Measurements from ENCODE around the gene JAZF1. TPM values are rescaled to one million over a fixed set of nuclear protein-coding genes. Genes with fewer than 3 reads are reported as not detected.

Gene JAZF1
- total and polyA plus RNA-seq, 4 donors: 5.2 to 16.5 (median 10.7) TPM

- WGBS, 2 donors: 86 to 96% methylated on average over 2 of the region's 2 CpGs
- TF ChIP-seq CTCF (IDR thresholded peaks at IDR 0.05; ENCODE audit: control extremely low read depth, extremely low read depth): no peak
- Histone ChIP-seq H3K9me3 (ENCODE audit: control insufficient read depth in 4 of 4, insufficient read depth in 3 of 4, low read length in 3 of 4) (no peaks in the 10 kb centered on the region), H3K36me3 (ENCODE audit: control insufficient read depth in 4 of 4, insufficient read depth in 4 of 4, low read length in 4 of 4) (peaks cover 3 to 11% (median 5%) of the 10 kb centered on the region in 4 donors), H3K9ac (ENCODE audit: insufficient read depth in 1 of 2, low read length in 2 of 2) (no peak overlapping the region), H3K4me1 (ENCODE audit: control insufficient read depth in 5 of 5, insufficient read depth in 5 of 5, low read length in 5 of 5) (peaks cover 0 to 3% (median 0%) of the 10 kb centered on the region in 5 donors), H3K27ac (ENCODE audit: low read depth in 1 of 2, low read length in 1 of 2) (no peak overlapping the region), H3K27me3 (ENCODE audit: control insufficient read depth in 3 of 3, insufficient read depth in 3 of 3, low read length in 2 of 3) (no peaks in the 10 kb centered on the region), H3K4me3 (no peak overlapping the region)
- DNase-seq: peak in 2 of 3 donors; percentile 21 to 62
- no peak for ATAC-seq (ENCODE audit: insufficient read depth, low FRiP score)
Measured at GRCh38 chr7:27825891-27826290, 354.7 kb downstream of the JAZF1 start.

GRCh38 chr7:27822245-27822644 is 358.4 kb downstream of the JAZF1 start:
- no peak for TF ChIP-seq CTCF (IDR thresholded peaks at IDR 0.05; ENCODE audit: control extremely low read depth, extremely low read depth)
- H3K9me3 ChIP-seq (ENCODE audit: control insufficient read depth in 4 of 4, insufficient read depth in 3 of 4, low read length in 3 of 4): no peaks in the 10 kb centered on the region
- H3K4me3 ChIP-seq: no peak overlapping the region
- H3K4me1 ChIP-seq (ENCODE audit: control insufficient read depth in 5 of 5, insufficient read depth in 5 of 5, low read length in 5 of 5): peaks cover 0 to 3% (median 0%) of the 10 kb centered on the region in 5 donors
- H3K9ac ChIP-seq (ENCODE audit: insufficient read depth in 1 of 2, low read length in 2 of 2): no peak overlapping the region
- ATAC-seq (ENCODE audit: insufficient read depth, low FRiP score) (no peak), DNase-seq (no peak)
- no peak overlapping the region for H3K27ac ChIP-seq (ENCODE audit: low read depth in 1 of 2, low read length in 1 of 2)
- H3K27me3 ChIP-seq (ENCODE audit: control insufficient read depth in 3 of 3, insufficient read depth in 3 of 3, low read length in 2 of 3): no peaks in the 10 kb centered on the region
- 68 to 94% methylated on average over 2 of the region's 2 CpGs for WGBS, 2 donors
- peaks cover 3 to 17% (median 5%) of the 10 kb centered on the region in 4 donors for H3K36me3 ChIP-seq (ENCODE audit: control insufficient read depth in 4 of 4, insufficient read depth in 4 of 4, low read length in 4 of 4)

GRCh38 chr7:27812706-27813105 is 367.9 kb downstream of the JAZF1 start:
- no peak overlapping the region for H3K9ac ChIP-seq (ENCODE audit: insufficient read depth in 1 of 2, low read length in 2 of 2)
- no peak overlapping the region for H3K4me3 ChIP-seq
- H3K27ac ChIP-seq (ENCODE audit: low read depth in 1 of 2, low read length in 1 of 2): no peak overlapping the region
- H3K36me3 ChIP-seq (ENCODE audit: control insufficient read depth in 4 of 4, insufficient read depth in 4 of 4, low read length in 4 of 4): peaks cover 4 to 10% (median 7%) of the 10 kb centered on the region in 4 donors
- DNase-seq (no peak), ATAC-seq (ENCODE audit: insufficient read depth, low FRiP score) (no peak)
- H3K9me3 ChIP-seq (ENCODE audit: control insufficient read depth in 4 of 4, insufficient read depth in 3 of 4, low read length in 3 of 4): peaks cover 0 to 3% (median 0%) of the 10 kb centered on the region in 4 donors
- no peaks in the 10 kb centered on the region for H3K27me3 ChIP-seq (ENCODE audit: control insufficient read depth in 3 of 3, insufficient read depth in 3 of 3, low read length in 2 of 3)
- 73 to 80% methylated on average over 2 of the region's 2 CpGs for WGBS, 2 donors
- TF ChIP-seq CTCF (IDR thresholded peaks at IDR 0.05; ENCODE audit: control extremely low read depth, extremely low read depth): no peak
- H3K4me1 ChIP-seq (ENCODE audit: control insufficient read depth in 5 of 5, insufficient read depth in 5 of 5, low read length in 5 of 5): peaks cover 0 to 10% (median 0%) of the 10 kb centered on the region in 5 donors

- H3K36me3 ChIP-seq (ENCODE audit: control insufficient read depth in 4 of 4, insufficient read depth in 4 of 4, low read length in 4 of 4): peaks cover 0 to 6% (median 2%) of the 10 kb centered on the region in 4 donors
- TF ChIP-seq CTCF (IDR thresholded peaks at IDR 0.05; ENCODE audit: control extremely low read depth, extremely low read depth): no peak
- DNase-seq: no peak
- no peak for ATAC-seq (ENCODE audit: insufficient read depth, low FRiP score)
- WGBS, 2 donors: 81 to 95% methylated on average over 4 of the region's 4 CpGs
- no peak overlapping the region for H3K4me3 ChIP-seq
- peaks cover 0 to 10% (median 0%) of the 10 kb centered on the region in 5 donors for H3K4me1 ChIP-seq (ENCODE audit: control insufficient read depth in 5 of 5, insufficient read depth in 5 of 5, low read length in 5 of 5)
- H3K27ac ChIP-seq (ENCODE audit: low read depth in 1 of 2, low read length in 1 of 2): no peak overlapping the region
- no peak overlapping the region for H3K9ac ChIP-seq (ENCODE audit: insufficient read depth in 1 of 2, low read length in 2 of 2)
- peaks cover 0 to 3% (median 0%) of the 10 kb centered on the region in 4 donors for H3K9me3 ChIP-seq (ENCODE audit: control insufficient read depth in 4 of 4, insufficient read depth in 3 of 4, low read length in 3 of 4)
- no peaks in the 10 kb centered on the region for H3K27me3 ChIP-seq (ENCODE audit: control insufficient read depth in 3 of 3, insufficient read depth in 3 of 3, low read length in 2 of 3)
Measured at GRCh38 chr7:27810186-27810585, 370.4 kb downstream of the JAZF1 start.

All from lung (tissue), 12 donors.